ENCODE results near the gene TRERF1.

The TRERF1 gene

GRCh38 chr6:42407379-42407778 lies 44.3 kb downstream of the TRERF1 start:
- TF ChIP-seq CTCF (IDR thresholded peaks at IDR 0.05; ENCODE audit: extremely low read depth, missing control alignments) = no peak
- no peak for DNase-seq (ENCODE audit: low spot score)

DNA sequence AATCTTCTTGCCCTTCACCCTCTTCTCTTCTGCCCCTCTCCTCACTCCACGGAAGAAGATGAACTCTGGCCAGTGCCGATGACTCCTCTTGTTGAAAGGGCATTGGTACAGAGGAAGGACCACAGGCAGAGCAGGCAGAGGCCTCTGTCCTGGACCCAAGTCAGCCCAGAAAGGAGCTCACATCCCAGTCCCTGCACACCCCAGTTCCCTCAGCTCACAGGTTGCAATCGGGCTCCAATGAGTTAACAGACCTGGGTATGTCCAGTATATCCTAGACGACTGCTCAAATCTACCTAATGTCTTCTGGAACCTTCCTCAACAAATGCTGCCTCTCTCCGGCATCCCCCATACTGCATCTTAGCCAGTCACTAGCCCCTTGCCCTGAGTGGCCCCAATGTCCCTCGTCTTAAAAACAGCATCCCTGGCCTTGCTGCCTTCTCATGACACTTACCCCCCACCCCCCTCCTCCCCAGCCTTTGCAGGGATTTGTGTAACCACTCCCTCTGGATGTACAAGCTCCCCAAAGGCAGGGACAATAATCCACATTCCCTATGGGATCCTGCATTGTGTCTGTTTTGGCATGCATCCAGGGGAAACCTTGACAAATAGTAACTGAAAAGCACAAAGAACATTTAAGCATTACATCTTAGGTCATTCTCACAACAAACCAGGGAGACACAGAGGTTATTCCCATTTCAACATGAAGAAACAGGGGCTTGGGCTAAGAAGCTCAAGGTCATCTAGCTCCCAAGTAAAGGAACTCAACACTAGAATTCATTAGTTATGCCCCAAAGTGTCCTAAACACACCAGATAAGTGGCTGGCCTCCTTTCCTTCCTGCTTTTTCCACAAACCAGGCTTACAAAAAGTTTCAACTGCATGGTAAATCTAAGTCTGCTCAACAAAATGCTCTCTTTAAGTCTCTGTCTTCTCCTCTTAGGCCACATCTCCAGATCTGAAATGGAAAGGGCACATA lies 45.1 kb downstream of the TRERF1 start:
- TF ChIP-seq CTCF (IDR thresholded peaks at IDR 0.05; ENCODE audit: extremely low read depth, missing control alignments) = no peak

GRCh38 chr6:42405021-42405420 lies 46.7 kb downstream of the TRERF1 start:
- DNase-seq (ENCODE audit: low spot score) = no peak
- no peak for TF ChIP-seq CTCF (IDR thresholded peaks at IDR 0.05; ENCODE audit: extremely low read depth, missing control alignments)

More for the DNA sequence above, 45.1 kb downstream of the TRERF1 start:
- no peak for DNase-seq (ENCODE audit: low spot score)

DNA sequence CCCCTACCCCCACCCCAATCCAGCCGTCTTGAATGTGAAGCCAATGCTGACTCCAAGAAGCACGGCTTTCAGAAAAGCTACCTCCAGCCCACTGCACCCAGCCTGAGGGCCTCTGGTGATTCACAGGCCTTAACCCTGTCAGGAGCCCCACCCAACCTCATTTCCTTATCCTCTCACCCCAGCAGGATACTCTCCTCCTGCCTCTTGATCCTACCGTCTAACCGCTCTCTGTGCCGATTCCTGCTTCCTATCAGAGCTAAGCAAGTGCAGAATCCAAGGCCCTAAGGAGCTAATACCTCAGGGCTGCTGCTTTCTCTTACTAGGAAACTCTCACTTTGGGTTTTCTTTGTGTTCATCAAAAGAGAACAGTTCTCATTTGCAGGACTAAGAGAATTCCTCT lies 47.2 kb downstream of the TRERF1 start:
- no peak for TF ChIP-seq CTCF (IDR thresholded peaks at IDR 0.05; ENCODE audit: extremely low read depth, missing control alignments)
- no peak for DNase-seq (ENCODE audit: low spot score)

DNA sequence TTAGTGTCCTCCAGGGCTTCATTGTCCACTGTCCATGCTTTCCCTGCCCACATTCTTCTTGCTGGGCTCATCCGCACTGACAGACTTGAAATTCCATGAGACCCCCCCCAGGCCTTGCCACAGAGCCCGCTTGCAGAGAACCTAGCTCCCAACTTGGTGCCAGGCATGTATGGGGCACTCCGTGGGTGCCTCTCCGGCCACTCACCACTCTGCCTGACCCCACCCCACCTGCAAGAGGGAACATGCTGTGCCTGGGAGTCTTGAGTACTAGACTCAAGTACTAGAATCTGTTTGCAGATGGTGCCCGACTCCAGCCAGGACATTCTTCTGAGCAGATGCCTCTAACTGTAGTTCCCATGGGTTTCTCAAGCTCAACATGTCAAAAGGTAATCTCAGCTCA lies 47.9 kb downstream of the TRERF1 start:
- no peak for DNase-seq (ENCODE audit: low spot score)
- no peak for TF ChIP-seq CTCF (IDR thresholded peaks at IDR 0.05; ENCODE audit: extremely low read depth, missing control alignments)

GRCh38 chr6:42403421-42403820 lies 48.3 kb downstream of the TRERF1 start:
- DNase-seq (ENCODE audit: low spot score) = no peak
- no peak for TF ChIP-seq CTCF (IDR thresholded peaks at IDR 0.05; ENCODE audit: extremely low read depth, missing control alignments)

DNA sequence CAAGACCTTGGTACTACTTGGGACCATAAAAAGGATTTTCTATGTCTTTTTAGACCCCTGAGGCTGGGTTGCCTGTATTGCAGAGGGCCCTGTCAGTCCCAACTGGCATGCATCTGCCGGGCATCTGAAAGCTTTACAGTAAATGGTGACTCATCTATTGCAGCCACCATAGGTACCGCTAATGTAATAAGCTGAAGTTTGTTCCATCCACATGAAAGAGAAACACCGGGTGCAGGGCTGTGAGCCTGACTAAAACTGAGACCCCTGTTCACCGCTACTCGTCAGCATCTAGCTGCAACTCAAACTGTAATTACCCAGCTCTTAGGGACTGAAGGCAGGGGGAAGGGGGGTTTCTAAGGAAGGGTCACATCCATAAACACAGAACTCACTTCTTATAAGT lies 49.5 kb downstream of the TRERF1 start:
- TF ChIP-seq CTCF (IDR thresholded peaks at IDR 0.05; ENCODE audit: extremely low read depth, missing control alignments) = no peak
- peak; percentile 54 for DNase-seq (ENCODE audit: low spot score)
